ELF-1 (cell line): ENCODE data around the gene WNT7A.

Experiments
- DNase-seq: peaks from one replicate; pipeline ENCODE4 v3.0.0-alpha.2; 2016; ENCODE audit warnings: low read depth, low spot score

The WNT7A gene

GRCh38 chr3:13846238-13846637 lies 33.6 kb downstream of the WNT7A start:
- DNase-seq, result no peak

- DNase-seq, result no peak
Measured at GRCh38 chr3:13845806-13846205, 34.1 kb downstream of the WNT7A start.

- no peak for DNase-seq
Measured at GRCh38 chr3:13844911-13845310, 35.0 kb downstream of the WNT7A start.

- no peak for DNase-seq
Measured at GRCh38 chr3:13844286-13844685, 35.6 kb downstream of the WNT7A start.

- DNase-seq, result no peak
Measured at GRCh38 chr3:13843351-13843750, 36.5 kb downstream of the WNT7A start.

GRCh38 chr3:13842226-13842625 lies 37.6 kb downstream of the WNT7A start:
- DNase-seq, result no peak

GRCh38 chr3:13841826-13842225 lies 38.0 kb downstream of the WNT7A start:
- no peak for DNase-seq

- DNase-seq, result no peak
Measured at GRCh38 chr3:13841141-13841540, 38.7 kb downstream of the WNT7A start.

GRCh38 chr3:13840456-13840855 lies 39.4 kb downstream of the WNT7A start:
- no peak for DNase-seq

GRCh38 chr3:13839726-13840340 lies 40.0 kb downstream of the WNT7A start:
- no peak for DNase-seq

GRCh38 chr3:13839253-13839652 lies 40.6 kb downstream of the WNT7A start:
- DNase-seq, result no peak

- no peak for DNase-seq
Measured at GRCh38 chr3:13838421-13838820, 41.5 kb downstream of the WNT7A start.

GRCh38 chr3:13837751-13838150 lies 42.1 kb downstream of the WNT7A start:
- no peak for DNase-seq

GRCh38 chr3:13836658-13837587 lies 42.9 kb downstream of the WNT7A start:
- no peak for DNase-seq

GRCh38 chr3:13835246-13835645 lies 44.6 kb downstream of the WNT7A start:
- DNase-seq, result no peak

- DNase-seq, result no peak
Measured at GRCh38 chr3:13834258-13835035, 45.4 kb downstream of the WNT7A start.

- DNase-seq, result no peak
Measured at GRCh38 chr3:13833506-13834257, 46.2 kb downstream of the WNT7A start.

GRCh38 chr3:13832130-13832529 lies 47.7 kb downstream of the WNT7A start:
- DNase-seq, result no peak

- no peak for DNase-seq
Measured at GRCh38 chr3:13831386-13831996, 48.4 kb downstream of the WNT7A start.

GRCh38 chr3:13829311-13829710 lies 50.6 kb downstream of the WNT7A start:
- DNase-seq, result no peak
